Right forelimb (tissue), 1 donor: ENCODE measurements around the gene MICALL2.
A peak's percentile ranks its signal among the peaks of the same experiment; 100 is the strongest.

Experiments
- DNase-seq: peaks from one replicate; pipeline ENCODE4 v3.0.0-alpha.2; 2018

The MICALL2 gene

DNA sequence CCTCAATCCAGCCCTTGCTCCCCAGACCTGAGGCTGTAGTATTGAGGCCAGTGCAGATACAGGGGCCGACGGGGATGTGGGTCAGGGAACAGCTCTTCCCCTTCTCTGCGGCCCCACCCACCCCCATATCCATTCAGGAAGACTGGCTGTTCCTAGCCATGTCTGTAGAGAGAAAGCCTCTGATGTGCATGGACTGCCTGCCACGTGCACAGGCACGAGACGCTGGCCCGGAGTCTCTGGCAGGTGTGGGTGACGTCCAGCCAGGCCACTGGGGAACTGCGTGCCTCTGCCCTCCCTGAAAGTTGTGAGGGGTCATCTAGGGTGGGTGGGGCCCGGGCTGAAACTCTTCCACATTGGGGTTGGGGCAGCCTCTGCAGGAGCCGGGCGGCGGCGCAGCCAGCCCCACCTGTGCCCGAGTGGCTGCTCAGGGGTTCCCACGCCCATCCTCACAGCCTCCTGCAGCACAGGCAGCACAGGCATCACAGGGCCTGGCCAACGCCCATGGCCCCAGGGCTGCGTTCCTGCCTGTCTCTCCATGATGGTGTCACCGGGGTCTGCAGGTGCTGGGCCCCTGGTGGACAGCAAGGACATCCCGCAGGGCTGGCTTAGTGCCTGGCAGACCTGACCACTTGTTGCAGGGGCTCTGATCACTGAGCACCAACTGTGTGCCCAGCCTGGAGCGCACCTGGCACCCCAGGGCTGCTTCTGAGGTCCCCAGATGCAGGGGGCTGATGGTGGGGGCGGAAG, 27.5 kb downstream of the MICALL2 start:
- DNase-seq = no peak

DNA sequence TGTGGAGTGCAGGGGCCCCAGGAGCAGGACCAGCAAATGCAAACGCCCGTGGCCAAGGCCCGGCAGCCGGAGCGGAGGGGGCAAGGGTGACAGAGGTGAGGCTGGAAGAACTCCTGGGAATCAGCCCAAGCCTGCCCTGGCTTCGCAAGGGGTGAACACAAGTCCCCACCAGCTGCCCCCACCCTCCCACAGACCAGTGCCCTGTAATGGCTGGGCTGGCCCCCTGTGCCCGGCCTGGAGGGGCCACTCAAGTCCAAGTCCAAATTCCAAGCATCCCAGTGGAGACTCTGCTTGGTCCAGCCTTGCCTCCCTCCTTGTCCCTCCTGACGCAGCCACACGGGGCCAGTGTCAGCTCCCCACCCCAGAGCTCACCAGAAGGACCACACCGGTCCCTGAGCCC, 28.0 kb downstream of the MICALL2 start:
- DNase-seq = no peak

DNA sequence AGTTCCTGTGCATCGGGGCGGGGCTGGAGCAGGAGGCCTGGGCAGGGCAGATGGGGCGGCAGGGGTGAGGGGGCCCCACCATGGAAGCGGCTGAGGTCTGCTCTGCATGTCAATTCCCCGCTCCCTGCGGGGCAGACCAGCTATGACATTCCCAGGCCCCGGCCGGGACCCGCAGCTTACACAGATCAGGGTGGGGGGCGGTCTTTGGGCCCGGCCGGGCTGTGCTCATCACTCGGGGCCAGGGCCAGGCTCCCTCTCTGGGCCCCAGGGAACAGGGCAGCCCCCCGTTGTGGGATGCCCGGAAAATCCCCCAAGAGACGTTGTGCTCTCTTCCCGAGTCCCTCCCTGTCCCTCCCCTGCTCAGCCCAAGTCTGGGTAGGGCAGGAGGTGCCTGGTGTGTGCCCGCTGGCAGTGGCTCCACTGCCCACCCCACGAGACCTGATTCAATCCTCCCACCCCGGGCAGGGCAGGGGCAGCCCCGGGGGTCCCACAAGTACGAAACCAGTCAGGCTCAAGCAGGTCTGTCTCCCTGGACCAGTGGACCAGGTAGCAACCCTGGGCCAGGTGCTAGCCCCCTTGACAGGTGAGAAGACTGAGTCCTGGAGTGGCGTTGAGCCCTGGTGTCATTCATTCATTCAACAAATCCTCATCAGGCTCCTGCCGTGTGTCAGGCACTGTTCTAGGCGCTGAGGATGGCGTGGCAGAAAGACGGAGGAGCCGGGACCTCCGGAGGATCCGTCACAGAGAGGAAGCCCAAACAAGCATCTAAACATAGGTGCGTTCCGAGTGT, 29.0 kb downstream of the MICALL2 start:
- DNase-seq = no peak

DNA sequence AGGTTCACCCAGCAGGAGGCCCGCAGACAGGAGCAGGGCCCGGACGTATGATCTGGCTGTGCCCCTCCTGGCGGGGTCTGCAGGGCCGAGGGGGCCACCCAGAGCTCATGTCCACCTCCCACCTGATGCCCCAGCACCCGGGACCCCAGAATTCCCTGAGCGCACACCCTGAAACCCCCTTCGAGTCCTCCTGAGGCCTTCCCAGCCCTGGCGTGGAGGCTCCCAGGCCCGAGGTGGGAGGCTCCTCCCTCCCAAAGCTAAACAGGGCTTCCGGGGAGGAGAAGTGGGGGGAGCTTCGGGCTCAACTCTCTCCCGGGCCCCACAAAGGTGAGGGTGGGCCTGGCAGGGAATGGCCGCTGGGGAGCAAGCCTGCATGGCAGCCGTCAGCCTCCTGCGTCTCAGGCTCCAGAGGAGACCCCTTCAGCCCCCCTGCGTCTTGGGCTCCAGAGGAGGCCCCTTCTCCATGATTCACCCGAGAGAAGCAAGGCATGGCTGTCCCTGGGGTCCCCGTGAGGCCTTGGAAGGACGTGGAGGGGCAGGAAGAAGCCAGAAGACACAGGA, 30.2 kb downstream of the MICALL2 start:
- DNase-seq = no peak

DNA sequence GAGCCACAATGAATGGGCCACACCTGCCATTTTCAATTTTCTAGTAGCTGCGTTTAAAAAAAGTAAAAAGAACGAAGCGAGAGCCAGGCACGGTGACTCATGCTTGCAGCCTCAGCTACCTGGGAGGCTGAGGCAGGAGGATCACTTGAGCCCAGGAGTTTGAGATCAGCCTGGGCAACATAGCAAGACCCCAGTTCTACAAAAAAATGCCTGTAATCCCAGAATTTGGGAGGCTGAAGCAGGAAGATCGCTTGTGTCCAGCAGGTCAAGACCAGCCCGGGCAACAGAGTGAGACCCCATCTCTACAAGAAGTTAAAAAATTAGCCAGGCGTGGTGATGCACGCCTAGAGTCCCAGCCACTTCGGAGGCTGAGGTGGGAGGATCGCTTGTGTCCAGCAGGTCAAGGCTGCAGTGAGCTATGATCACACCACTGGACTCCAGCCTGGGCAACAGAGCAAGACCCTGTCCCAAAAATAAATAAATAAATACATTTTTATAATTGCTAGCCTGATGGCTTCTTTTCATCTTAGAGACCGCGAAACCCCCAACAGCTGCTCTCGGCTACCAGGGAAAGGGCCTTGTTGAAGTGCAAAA, 32.1 kb downstream of the MICALL2 start:
- no peak for DNase-seq

DNA sequence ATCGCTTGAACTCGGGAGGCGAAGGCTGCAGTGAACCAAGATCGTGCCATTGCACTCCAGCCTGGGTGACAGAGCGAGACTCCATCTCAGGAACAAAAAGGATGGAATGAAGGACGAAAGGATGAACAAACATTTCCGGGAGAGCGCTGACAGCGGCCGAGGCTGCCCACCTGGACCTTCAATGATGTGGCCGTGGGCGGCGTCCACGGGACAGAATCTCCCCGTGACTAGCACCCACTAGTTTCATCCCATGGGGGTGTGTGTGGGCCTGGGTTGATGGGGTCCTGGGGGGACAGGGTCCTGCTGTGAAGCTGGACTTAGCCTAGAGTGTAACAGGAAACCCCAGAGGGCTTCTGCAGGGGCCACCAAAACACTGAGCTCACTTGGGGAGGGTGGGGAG, 32.8 kb downstream of the MICALL2 start:
- DNase-seq = no peak

DNA sequence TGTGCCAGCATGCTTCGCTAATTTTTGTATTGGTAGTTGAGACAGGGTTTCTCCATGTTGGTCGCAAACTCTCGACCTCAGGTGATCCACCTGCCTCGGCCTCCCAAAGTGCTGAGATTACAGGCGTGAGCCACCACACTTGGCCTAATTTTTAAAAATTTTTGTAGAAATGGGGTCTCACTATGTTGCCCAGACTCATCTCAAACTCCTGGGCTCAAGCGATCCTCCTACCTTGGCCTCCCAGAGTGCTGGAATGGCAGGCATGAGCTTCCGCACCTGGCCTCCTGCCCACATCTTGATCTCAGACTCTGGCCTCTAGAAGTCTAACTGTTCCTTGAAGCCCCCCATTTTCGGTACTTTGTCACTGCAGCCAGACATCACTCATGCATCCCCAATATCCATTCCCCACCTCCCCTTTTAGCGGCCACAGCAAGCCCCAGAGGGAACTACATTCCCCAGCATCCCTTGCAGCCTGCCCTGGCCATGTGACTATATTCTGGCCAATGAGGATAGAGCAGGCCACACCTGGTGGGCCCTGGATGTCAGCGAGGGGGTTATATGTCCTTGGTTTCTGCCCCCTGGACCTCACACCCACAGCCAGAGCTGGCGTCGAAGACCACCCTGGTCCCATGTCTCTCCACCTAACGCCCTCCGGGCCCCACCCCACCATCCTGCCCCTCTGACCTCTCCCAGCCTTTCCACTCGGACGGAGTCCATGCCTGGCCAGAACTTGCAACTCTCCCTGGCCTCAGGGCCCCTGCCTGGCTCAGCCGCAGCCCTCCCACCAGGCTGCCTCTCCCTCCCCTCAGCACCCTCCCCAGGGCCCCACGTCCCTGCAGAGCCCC, 33.8 kb downstream of the MICALL2 start:
- DNase-seq = no peak

DNA sequence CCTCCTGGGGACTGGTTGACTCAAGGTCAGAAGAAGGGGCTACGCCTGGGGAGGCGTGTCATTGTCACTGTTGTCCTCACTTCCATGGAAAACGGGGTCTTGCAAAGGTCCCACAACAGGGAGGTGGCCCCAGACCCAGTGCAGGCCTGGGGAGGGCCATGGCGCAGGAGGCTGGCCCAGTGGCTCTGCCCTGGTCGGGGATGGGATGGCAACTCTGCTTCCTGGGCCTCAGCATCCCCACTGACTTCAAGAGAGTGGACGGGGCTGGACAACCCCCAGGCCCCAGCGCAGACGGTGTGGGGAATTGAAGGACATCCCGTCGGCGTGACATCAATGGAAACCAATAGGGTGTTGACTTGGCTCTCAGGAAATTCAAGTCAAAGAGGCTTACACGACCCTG, 35.2 kb downstream of the MICALL2 start:
- no peak for DNase-seq

DNA sequence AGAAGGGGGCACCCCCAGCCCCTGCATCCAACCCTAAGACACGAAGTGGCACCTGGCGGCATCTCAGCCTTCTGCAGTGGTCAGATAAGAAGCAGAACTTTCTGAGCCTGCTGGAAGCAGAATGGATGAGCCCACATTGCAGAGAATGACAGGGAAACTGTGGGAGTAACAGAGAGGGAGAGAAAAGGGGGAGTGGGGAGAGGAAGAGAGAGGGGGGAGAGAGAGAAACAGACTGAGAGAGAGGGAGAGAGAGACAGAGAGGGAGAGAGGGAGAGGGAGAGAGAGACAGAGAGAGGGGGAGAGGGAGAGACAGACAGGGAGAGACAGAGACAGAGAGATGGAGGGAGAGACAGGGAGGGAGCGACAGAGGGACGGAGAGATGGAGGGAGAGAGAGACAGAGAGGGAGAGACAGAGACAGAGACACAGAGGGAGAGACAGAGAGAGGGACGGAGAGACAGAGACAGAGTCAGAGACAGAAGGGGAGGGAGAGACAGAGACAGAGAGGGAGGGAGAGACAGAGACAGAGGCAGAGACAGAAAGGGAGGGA, 35.9 kb downstream of the MICALL2 start:
- no peak for DNase-seq

DNA sequence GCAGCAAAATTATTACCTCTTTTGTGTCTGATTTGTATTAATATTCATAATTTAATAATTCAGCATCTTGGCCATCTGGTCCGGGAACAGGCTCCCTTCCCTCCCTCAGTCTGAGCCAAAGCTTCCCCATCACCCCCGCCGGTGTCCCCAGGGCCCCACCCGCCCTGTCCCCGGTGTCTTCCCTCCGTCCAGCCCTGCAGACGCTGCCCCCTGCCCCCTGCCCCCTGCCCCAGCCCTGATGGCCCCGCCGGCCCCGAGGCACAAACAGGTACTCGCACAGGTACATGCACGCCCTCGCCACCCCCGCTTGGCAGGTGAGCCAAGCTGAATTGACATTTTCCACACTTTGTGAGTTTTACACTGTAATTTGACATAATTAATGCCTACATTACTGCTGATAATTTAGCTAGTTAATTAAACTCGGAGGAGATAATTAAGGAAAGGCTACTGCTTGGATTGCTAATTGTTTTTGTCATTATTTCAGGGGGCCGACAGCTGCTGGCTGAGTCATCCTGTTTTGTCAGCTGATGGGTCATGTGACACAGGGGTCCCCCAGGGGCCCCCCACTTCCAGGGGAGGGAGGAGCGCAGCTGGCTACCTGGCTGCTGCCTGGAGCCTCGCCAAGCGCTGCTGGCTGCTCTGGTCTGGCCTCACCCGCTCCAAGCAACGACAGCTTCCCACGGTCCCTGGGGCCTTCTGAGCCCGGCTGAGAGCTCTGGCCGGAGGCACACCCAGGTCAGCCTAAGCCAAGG, 36.6 kb downstream of the MICALL2 start:
- no peak for DNase-seq

DNA sequence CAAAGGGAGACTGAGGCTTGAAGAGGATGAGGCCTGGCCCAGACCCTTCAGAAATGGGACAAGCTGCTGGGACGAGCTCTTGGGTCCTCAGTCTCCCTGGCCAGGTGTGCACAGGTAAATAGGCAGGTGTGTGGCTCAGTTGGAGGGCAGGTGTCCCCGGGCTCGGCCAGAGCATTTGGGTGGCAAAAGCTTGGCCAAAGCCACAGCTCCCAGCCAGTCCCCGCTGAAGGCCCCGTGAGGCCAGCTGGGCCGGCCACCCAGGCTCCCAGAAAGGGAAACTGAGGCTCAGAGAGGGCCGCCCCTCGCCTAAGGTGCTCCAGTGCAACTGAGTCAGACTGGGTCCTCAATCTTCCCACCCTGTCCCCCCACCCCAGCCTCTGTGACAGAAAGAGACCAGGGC, 37.3 kb downstream of the MICALL2 start:
- DNase-seq = no peak

DNA sequence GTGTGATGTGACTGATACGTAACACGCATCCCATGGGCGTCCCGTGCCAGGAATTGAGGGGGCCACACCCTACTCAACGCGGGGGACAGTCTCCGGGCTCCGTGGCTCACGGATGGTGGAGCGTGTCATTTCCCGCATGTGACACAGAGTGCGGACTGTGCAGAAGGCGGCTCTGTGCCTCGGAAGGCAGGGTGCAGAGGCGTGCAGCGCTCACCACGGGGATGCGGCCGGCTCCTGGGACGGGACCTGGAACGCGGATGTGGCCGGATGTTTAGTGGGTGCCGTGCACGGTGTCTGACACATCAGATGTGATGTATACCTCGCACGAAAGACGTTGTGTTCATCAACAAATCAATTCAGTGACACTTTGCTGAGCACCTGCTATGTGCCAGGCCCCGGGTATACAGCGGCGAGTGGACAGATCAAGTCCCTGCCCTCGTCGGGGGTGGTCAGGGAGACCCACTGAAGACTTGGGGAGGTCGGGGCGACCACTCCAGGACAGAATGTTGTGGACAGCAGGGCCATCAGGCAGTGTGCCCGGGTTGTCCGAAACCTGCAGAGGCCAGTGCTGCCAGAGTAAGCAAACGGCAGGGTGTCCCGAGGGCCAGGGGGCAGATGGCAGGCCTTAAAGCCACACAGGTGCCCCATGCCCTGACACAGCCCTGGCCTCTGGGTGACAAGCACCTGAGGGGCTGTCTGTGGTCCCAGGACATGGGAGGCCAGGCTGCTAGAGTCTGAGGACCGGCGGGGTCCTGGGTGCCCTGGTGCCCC, 38.1 kb downstream of the MICALL2 start:
- DNase-seq = no peak

DNA sequence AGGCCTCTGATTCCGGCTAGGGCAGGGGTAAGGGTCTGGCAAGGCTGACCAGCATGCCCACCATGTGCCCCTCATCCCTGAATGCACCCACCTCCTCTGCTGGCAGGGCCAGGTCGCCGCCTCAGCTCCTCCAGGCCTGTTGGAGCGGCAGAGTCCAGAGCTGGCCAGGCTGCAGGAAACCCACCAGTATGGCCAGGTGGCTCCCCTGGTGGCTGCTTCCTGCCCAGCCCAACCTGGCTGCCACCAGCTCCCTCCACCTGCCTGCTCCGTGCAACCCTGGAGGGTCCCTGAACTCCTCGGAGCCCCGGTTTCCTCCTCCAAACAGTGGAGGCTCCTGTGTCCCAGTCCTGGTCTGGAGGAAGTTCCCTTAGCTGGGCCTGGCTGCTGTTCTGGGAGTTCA, 39.6 kb downstream of the MICALL2 start:
- DNase-seq = no peak

DNA sequence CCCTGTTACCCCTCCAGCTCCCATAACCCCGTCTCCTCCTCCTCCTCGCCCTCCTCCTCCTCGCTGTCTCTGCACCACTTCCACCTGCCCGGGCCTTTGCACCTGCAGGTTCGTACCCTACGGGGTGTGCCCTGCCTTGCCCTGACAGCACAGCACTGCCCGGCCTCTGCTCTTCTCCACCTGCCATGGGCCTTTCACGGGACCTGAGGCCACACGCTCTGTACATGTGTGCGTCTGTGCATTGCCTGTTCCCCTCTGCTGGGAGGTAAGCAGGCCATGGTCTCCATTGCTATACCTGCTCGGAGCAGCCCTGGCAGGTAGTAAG, 40.0 kb downstream of the MICALL2 start:
- no peak for DNase-seq

DNA sequence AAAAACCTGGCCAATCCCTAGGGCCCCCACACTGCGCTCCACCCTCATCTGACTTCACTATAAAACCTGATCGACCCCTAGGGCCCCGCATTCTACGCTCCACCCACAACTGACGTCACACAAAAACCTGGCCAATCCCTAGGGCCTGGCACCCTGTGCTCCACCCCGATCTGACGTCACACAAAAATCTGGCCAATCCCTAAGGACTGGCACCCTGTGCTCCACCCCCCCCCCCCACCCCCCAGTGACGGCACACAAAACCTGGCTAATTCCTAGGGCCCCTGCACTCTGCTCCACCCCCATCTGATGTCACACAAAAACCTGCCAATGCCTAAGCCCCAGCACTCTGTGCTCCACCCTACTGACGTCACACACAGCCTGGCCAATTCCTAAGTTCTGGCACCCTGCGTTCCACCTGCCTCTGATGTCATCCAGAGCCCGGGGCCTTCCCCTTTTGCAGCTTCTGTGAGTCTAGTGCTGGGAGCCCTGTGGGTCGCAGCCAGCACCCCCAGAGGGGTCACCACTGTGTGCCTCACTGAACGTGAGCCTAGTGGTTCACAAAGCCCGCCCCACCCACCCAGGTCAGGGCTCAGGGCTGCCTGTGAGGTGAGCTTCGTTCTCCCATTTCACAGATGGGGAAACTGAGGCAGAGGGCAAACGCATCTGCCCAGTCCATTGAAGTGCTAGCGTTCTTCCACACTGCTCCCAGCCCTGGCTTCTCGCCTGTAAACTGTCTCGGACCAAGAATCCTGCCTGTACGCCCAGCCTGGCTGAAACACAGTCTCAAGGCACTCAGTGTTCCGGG, 40.6 kb downstream of the MICALL2 start:
- no peak for DNase-seq

DNA sequence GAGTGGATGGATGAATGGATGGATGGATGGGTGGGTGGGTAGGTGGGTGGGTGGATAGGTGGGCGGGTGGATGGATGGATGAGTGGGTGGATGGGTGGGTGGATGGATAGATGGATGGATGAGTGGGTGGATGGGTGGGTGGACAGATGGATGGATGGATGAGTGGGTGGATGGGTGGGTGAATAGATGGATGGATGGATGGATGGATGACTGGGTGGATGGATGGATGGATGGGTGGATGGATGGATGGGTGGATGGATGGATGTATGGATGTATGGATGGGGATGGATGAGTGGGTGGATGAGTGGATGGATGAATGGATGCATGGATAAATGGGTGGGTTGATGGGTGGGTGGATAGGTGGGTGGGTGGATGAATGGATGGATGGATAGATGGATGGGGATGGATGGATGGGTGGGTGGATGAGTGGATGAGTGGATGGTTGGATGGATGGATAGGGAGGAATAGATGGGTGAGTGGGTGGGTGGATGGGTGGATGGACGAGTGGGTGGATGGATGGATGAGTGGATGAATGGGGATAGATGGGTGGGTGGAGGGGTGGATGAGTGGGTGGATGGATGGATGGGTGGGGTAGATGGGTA, 43.8 kb downstream of the MICALL2 start:
- no peak for DNase-seq

DNA sequence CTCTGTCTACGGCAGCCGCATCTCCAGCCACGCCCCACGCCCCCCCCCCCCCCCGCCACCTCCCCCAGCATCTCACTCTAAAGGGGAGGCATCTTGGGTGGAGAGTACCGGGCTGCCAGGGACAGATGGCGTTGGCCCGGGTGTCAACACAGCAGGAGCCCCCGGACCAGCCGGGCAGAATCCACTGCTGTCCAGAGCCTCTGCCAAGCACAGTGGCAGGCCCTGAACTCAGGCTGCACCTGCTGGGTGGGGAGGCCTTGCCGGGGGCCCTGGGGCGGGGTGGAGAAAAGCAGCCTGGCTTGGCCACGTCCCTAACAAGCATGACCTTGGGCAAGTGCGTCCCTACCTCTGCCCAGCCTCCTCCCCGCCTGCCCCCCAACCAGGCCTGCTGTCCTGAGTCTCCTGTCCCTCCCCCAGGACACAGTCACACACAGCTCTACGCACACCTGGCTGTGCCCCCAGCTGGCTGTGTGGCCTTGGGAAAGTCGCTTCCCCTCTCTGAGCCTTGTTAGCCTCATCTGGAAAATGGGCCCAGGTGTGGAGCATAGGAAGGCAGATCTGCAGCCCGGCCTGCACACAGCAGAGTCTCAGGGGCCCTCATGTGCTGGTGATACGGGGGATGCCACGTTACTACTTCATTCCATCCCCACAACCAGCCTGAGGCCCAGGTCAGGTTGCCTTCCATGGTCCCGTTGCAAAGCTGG, 45.2 kb downstream of the MICALL2 start:
- no peak for DNase-seq

DNA sequence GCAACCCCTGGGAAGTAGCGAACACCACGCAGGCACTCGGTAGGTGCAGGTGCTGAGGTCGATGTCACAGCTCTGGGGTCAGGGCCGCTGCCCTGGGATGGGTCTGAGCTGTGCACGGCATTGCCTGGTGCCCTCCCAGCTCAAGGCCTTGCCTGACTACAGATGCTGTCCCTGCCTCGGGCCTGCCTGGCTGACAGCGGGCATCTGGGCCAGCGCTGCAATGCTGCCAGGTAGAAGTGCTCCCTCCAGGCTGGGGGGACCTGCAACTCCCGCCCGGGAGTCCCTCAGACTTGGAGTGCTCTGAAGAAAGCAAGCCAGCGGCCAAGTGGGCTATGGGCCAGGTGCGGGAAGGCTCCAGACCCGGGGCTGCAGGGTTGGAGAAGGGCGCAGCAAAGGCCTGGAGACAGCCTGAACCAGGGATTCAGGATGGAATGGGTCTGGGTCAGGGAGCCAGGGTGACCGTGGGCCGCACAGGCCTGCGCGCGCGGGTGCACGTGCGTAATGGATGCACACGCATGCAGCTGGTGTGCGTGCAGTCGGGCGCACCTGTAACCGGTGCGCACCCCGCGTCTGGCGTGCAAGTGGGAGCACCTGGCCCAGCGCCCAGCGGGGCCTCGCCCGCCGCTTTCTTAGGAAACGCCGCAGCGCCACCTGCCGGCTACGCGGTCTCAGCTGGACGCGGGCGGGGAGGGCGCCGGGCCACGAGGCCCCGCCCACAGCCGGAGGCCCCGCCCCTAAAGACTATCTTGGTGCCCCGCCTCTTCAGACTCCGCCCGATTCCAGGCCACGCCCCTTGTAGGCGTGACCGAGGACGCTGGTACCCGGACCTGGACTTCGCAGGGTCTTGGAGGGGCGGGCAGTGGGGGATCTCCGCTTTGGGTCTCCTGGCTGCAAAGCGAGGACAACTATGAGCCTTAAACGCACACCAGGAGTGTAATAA, 46.7 kb downstream of the MICALL2 start:
- DNase-seq = peak; percentile 87
